Islet precursor cell (in vitro differentiated cells): ENCODE data around the gene ANKS1A.
"Not testable (repeated sequence)": the region's sequence is repeated elsewhere in the genome, so short reads cannot be mapped to it uniquely, and the experiment has no call there.

ENCODE experiments used
- DNase-seq: peaks from one replicate; pipeline ENCODE4 v3.0.0-alpha.2; 2018

ANKS1A gene

DNA sequence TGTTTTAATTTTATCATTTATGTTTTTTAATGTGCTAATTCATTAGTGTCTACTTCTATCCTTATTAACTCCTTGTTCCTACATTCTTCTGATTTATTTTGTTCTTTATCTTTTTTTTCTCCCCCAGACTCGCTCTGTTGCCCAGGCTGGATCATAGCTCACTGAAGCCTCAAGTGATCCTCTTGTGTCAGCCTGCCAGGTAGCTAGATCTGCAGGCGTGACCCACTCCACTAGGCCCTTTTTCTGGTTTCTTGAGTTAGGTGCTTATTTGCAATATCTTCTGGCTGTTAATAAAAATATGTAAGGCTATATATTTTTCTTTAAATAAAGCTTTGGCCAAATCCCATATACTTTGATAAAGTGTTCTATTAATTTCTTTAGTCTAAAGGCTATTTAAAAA is 4.1 kb upstream of the ANKS1A start:
- DNase-seq = no peak

DNA sequence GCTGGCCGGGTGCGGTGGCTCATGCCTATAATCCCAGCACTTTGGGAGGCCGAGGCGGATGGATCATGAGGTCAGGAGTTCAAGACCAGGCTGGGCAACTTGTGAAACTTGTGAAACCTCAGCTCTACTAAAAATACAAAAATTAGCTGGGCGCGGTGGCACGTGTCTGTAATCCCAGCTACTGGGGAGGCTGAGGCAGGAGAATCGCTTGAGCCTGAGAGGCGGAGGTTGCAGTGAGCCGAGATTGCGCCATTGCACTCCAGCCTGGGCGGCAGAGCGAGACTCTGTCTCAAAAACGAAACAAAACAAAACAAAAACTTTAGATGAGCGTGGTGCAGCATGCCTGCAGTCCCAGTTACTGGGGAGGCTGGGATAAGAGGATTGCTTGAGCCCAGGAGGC is 3.2 kb upstream of the ANKS1A start:
- DNase-seq = not testable (repeated sequence)

- DNase-seq = peak; percentile 96
Measured at GRCh38 chr6:34887753-34888513, 1.1 kb upstream of the ANKS1A start, which contains the start of gene TAF11. Gene TAF11, minus strand, starts transcription at chr6:34888042. Its CDS starts 85 bp downstream, at chr6:34887957.

DNA sequence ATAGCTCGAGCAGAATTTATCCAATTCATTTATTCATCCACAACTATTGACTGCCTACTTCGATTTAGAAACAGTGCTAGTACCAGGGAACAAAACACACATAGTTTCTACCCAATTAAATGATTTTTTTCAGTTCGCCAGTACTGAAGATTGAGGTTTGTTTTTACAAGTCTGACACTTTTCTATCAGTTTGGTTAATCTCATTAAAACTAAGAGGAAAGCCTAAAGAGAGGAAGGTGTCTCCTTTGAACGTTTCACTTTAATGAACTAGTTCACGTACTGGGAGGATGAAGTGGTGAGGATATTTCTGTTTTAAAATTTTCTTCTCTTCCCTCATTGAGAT is 570 bp upstream of the ANKS1A start:
- DNase-seq = no peak

DNA sequence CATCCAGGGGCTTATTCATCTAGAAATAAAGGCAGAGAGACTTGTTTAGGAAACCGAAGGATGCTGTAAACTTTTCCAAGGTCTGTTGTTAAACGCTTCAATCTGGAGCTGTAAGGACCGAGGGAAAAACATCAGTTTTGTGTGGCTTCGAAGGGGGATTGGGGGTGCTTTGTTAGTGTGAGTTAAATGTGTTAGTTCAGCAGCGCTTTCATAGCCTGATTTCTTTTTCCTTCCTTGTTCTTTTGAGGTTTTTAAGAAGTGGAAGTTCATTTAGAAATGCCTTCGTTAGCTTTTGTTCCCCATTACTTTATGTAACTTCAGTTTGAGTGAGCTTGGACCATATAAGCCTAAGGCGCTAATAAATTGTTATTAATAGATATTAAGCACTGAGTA is 1.5 kb downstream of the ANKS1A start:
- DNase-seq = no peak

DNA sequence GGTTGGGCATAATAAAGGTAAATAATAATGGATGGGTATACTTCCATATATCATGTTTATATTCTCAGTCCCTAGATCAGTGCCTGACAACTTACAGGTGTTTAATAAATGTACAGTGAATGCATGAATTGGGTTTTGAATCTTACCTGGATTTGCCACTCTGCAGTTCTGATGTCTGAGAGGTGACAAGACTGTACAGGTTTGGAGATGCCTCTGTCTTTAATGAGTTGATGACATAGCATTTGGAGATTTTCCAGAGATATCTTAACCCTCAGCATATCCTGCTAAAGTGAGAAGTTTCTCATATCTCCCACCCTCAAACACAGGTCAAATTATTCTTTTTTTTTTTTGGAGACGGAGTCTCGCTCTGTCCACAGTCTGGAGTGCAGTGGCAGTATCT is 2.2 kb downstream of the ANKS1A start:
- no peak for DNase-seq

GRCh38 chr6:34894693-34895092 is 5.6 kb downstream of the ANKS1A start:
- DNase-seq = no peak

- DNase-seq = no peak
Measured at GRCh38 chr6:34897130-34897529, 8.1 kb downstream of the ANKS1A start.

DNA sequence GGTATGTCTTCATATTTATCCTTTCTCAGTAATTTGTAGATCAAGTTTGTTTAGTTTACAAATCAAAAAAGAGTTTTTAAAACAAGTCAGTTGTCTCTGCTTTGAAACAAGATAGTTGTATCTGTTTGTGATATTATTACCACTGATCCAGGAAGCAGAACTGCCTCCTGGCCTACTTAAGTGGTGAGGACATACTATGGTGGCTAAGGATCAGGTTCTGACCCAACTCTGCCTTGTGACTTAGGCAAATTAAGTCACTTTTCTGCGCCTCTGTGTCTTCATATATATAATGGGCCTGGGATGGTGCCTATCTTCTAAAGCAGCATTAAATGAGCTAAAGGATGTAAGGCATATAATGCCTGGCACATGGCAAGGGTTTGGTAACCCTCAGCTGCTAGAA is 8.7 kb downstream of the ANKS1A start:
- DNase-seq = no peak

GRCh38 chr6:34899748-34900147 is 10.7 kb downstream of the ANKS1A start:
- not testable (repeated sequence) for DNase-seq

GRCh38 chr6:34900321-34901031 is 11.4 kb downstream of the ANKS1A start:
- DNase-seq = no peak

GRCh38 chr6:34901930-34902329 is 12.9 kb downstream of the ANKS1A start:
- no peak for DNase-seq

DNA sequence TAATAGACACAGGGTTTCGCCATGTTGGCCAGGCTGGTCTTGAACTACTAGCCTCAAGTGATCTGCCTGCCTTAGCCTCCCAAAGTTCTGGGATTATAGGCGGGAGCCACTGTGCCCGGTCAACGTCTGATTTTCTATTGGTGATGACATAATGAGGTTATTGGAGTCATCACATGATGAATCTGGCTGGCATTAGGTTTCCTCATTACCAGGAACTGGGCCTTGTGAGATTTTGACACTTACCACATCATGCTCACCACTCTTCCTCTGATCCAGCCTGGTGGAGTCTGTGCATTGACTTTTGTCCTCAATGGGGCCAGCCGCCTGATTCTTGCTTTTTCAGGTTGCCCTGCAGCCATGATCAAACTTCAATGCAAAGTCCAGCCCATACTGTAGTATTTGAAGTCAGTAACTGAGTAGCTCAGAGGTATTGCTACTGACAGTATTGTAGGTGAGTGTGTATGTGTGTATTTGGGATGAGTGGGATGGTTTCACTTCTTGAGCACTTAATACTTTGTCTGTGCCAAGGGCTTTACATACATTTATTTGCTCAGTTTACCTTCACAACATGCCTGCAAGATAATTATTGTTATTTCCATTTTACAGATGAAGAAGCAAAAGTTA is 16.0 kb downstream of the ANKS1A start:
- no peak for DNase-seq

DNA sequence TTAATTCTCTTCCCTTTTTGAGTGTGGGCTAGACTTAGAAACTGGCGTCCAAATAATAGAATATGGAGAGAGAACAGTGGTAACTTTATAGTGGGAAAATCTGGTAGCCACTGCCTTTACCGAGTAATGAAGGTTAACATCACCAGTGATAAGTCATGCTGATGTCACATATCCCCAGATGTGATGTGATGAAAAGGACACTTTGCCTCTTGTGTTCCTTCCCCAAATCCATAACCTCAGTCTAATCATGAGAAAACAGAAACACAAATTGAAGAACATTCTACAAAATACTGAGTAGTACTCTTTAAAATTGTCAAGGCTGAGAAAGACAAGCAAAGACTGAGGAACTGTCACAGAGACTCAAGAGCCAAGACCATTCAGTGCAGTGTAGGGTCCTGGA is 17.8 kb downstream of the ANKS1A start:
- no peak for DNase-seq

- no peak for DNase-seq
Measured at GRCh38 chr6:34908194-34908593, 19.1 kb downstream of the ANKS1A start.

- DNase-seq = no peak
Measured at GRCh38 chr6:34909320-34909883, 20.3 kb downstream of the ANKS1A start.

DNA sequence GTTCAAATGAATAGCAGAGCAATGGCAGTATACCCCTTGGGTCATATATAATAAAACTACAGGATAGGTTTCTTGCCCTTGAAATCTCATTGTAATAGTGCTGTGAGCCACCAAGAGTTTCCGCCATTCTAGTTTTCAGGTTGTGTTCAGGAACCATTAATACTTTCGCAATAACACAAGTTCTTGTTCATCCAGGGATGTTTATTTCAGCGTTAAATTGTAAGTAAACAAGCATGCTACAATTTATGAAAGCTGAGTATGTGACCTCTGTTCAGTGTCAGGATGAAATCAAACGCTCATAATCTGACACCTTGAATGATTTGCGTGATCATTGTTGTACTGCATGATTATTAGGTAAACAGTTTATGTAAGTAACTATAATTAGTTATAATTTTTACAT is 22.8 kb downstream of the ANKS1A start:
- DNase-seq = no peak

GRCh38 chr6:34912715-34913464 is 23.8 kb downstream of the ANKS1A start:
- no peak for DNase-seq

DNA sequence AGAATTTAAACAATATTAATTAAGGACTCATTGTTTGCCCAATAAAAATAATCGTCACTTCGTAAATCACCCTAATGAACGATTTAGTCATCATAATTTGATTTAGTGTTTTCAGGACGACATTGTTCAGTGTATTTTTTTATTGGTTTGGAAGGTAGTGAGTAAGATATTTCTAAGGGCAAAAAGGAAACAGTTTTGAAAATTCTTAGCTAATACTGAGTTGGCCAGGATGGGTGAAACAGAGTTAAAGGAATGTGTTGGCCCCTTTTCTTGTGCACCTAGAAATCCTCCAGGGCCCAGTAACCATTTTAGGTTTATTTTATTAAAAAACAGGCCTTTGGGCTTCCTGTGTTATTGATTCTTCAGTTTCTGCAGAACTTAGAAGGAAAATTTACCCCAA is 25.3 kb downstream of the ANKS1A start:
- no peak for DNase-seq

GRCh38 chr6:34916348-34916967 is 27.4 kb downstream of the ANKS1A start:
- DNase-seq = no peak

GRCh38 chr6:34917626-34918285 is 28.7 kb downstream of the ANKS1A start:
- no peak for DNase-seq

GRCh38 chr6:34919651-34920050 is 30.6 kb downstream of the ANKS1A start:
- DNase-seq = no peak
